GM23338 (cell line): ENCODE measurements around the gene CAMTA1. TPM values are rescaled to one million over a fixed set of nuclear protein-coding genes. Genes with fewer than 3 reads are reported as not detected.

Source experiments
- ATAC-seq: fragments of 200-7000 bp; cut with Tn5 transposase; 3 replicates; pipeline ENCODE4 v1.9.1; 2020
- DNase-seq: peaks from one replicate; pipeline ENCODE4 v3.0.0-alpha.2; 2015; ENCODE audit warnings: low spot score
- H2AFZ ChIP-seq: fragments of 200-600 bp; sonication (generic); 2 replicates; pipeline ENCODE4 v1.8.0; 2016; ENCODE audit warnings: antibody characterized with exemption, mild to moderate bottlenecking, moderate library complexity
- H3F3A ChIP-seq: fragments of 200-600 bp; sonication (generic); replicated peaks from 2 replicates; pipeline ENCODE4 v1.8.0; 2017; ENCODE audit warnings: antibody characterized with exemption, mixed run types, low read depth
- H3K27ac ChIP-seq: fragments of 200-600 bp; sonication (generic); 2 replicates; pipeline ENCODE4 v1.6.1; 2016; ENCODE audit warnings: low read depth
- H3K27me3 ChIP-seq: fragments of 200-600 bp; sonication (generic); 2 replicates; pipeline ENCODE4 v1.8.0; 2016; ENCODE audit warnings: mild to moderate bottlenecking, mixed run types, moderate library complexity; ENCODE audit not compliant: insufficient read depth
- H3K36me3 ChIP-seq: fragments of 200-600 bp; sonication (generic); 2 replicates; pipeline ENCODE4 v1.8.0; 2016; ENCODE audit warnings: mild to moderate bottlenecking; ENCODE audit not compliant: insufficient read depth
- H3K4me1 ChIP-seq: fragments of 200-600 bp; sonication (generic); 2 replicates; pipeline ENCODE4 v1.8.0; 2016; ENCODE audit warnings: mild to moderate bottlenecking, moderate library complexity; ENCODE audit not compliant: insufficient read depth
- H3K4me2 ChIP-seq: fragments of 200-600 bp; sonication (generic); 2 replicates; pipeline ENCODE4 v1.7.1; 2017; ENCODE audit warnings: mixed run types
- H3K4me3 ChIP-seq: fragments of 200-600 bp; sonication (generic); 2 replicates; pipeline ENCODE4 v1.6.1; 2016; ENCODE audit warnings: mixed run types
- H3K79me2 ChIP-seq: fragments of 200-600 bp; sonication (generic); replicated peaks from 2 replicates; pipeline ENCODE4 v1.8.0; 2017; ENCODE audit warnings: mild to moderate bottlenecking; ENCODE audit not compliant: insufficient read depth
- H3K9me2 ChIP-seq: fragments of 200-600 bp; sonication (generic); 2 replicates; pipeline ENCODE4 v1.8.0; 2017; ENCODE audit not compliant: insufficient read depth
- H4K20me1 ChIP-seq: fragments of 200-600 bp; sonication (generic); replicated peaks from 2 replicates; pipeline ENCODE4 v1.8.0; 2017; ENCODE audit warnings: mild to moderate bottlenecking; ENCODE audit not compliant: insufficient read depth
- H3K27ac Mint-ChIP-seq: 2 replicates; pipeline ENCODE4 v1.8.0; 2020; ENCODE audit warnings: inconsistent platforms, mild to moderate bottlenecking, moderate library complexity, mixed read lengths
- H3K27me3 Mint-ChIP-seq: 3 replicates; pipeline ENCODE4 v1.8.0; 2022; ENCODE audit warnings: low read depth, mild to moderate bottlenecking, moderate library complexity, mixed read lengths, inconsistent platforms; ENCODE audit not compliant: insufficient read depth, poor library complexity
- H3K36me3 Mint-ChIP-seq: 3 replicates; pipeline ENCODE4 v1.8.0; 2021; ENCODE audit warnings: low read depth, mild to moderate bottlenecking, inconsistent platforms, moderate library complexity, mixed read lengths
- H3K4me1 Mint-ChIP-seq: 3 replicates; pipeline ENCODE4 v1.8.0; 2020; ENCODE audit warnings: mild to moderate bottlenecking, inconsistent platforms, mixed read lengths
- H3K4me3 Mint-ChIP-seq: 3 replicates; pipeline ENCODE4 v1.8.0; 2021; ENCODE audit warnings: moderate library complexity, mild to moderate bottlenecking, inconsistent platforms, mixed read lengths
- H3K9me3 Mint-ChIP-seq: 3 replicates; pipeline ENCODE4 v1.8.0; 2020; ENCODE audit warnings: moderate library complexity, mild to moderate bottlenecking, inconsistent platforms, mixed read lengths
- JUNB ChIP-seq: IDR thresholded peaks from one replicate; pipeline ENCODE4 v1.6.1; 2016; ENCODE audit warnings: antibody characterized with exemption; ENCODE audit not compliant: unreplicated experiment
- POLR2AphosphoS5 ChIP-seq: IDR thresholded peaks from 2 replicates; pipeline ENCODE4 v1.6.1; 2016; ENCODE audit warnings: antibody characterized with exemption, low read depth
- STAT1 ChIP-seq: IDR thresholded peaks from one replicate; pipeline ENCODE4 v1.6.1; 2016; ENCODE audit warnings: antibody characterized with exemption; ENCODE audit not compliant: unreplicated experiment
- polyA plus RNA-seq: library from polyadenylated mRNA; unstranded; fragments of >200 nt; fragmentation: Nextera tagmentation; extraction: Ambion mirVana; gene quantifications from 2 replicates; pipeline ENCODE4 v1.2.1, GENCODE V29; 2016
- total RNA-seq: library from RNA; depleted of rRNA; stranded (reverse); fragments of >200 nt; shearing (Covaris generic); gene quantifications from 2 replicates; pipeline ENCODE4 v1.2.3, GENCODE V29; 2014
- TF ChIP-seq, protein P1 (sequence below): IDR thresholded peaks from one replicate; pipeline ENCODE4 v1.6.1; 2018; ENCODE audit warnings: antibody characterized with exemption; ENCODE audit not compliant: unreplicated experiment
- TF ChIP-seq, protein P2 (sequence below), 2 experiments: fragments of 200-600 bp in 1 of 2; sonication (generic) in 1 of 2; conservative IDR thresholded peaks; 2 replicates each; pipeline versions ENCODE4 v1.5.1 to v1.6.1; 2016 to 2017; ENCODE audit warnings: antibody characterized with exemption in 2 of 2, low read depth in 2 of 2, mild to moderate bottlenecking in 2 of 2, moderate library complexity in 1 of 2

Gene CAMTA1
- total and polyA plus RNA-seq, 2 experiments from 2014 or later = 115 to 519 TPM

DNA sequence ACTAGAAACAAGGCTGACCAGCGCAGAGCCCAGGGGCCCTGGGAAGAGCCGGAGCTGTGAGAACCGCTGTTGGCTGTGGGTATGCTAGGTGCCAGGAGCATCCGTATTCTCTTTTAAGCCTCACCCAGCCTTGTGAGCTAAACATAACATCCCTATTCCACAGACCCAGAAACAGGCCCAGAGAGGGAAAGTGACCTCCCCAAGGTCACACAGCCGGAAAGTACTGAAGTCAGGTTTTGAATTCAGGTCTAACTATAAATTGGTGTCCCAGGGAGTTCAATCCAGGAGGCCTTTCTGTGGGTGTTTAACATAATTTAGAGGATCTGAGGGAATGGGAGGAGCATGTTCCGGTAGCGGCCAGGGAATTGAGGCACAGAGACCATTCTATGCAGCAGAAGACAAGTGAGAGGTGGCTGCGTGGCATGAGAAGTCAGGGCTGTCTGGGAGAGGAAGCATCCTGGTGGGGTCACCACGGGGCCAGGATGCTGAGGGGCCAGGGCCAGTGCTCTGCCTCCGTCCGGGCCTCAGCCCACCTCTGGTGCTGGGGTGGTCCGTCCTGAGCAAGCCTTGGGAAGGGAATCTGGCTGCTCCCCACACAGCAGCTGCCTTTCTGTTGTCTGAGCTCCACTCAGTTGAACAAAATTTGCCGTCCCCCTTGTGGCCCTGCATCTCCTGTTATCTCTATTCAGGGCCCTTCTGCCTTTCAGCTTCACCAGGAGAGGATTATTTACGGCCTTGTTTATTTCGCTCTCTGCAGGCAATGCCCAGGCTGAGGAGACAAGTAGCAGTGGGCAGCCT is 647.0 kb downstream of the CAMTA1 start (continued):
- TF ChIP-seq, protein P1, sequence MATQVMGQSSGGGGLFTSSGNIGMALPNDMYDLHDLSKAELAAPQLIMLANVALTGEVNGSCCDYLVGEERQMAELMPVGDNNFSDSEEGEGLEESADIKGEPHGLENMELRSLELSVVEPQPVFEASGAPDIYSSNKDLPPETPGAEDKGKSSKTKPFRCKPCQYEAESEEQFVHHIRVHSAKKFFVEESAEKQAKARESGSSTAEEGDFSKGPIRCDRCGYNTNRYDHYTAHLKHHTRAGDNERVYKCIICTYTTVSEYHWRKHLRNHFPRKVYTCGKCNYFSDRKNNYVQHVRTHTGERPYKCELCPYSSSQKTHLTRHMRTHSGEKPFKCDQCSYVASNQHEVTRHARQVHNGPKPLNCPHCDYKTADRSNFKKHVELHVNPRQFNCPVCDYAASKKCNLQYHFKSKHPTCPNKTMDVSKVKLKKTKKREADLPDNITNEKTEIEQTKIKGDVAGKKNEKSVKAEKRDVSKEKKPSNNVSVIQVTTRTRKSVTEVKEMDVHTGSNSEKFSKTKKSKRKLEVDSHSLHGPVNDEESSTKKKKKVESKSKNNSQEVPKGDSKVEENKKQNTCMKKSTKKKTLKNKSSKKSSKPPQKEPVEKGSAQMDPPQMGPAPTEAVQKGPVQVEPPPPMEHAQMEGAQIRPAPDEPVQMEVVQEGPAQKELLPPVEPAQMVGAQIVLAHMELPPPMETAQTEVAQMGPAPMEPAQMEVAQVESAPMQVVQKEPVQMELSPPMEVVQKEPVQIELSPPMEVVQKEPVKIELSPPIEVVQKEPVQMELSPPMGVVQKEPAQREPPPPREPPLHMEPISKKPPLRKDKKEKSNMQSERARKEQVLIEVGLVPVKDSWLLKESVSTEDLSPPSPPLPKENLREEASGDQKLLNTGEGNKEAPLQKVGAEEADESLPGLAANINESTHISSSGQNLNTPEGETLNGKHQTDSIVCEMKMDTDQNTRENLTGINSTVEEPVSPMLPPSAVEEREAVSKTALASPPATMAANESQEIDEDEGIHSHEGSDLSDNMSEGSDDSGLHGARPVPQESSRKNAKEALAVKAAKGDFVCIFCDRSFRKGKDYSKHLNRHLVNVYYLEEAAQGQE = no peak
- TF ChIP-seq STAT1 = no peak
- TF ChIP-seq JUNB = no peak

DNA sequence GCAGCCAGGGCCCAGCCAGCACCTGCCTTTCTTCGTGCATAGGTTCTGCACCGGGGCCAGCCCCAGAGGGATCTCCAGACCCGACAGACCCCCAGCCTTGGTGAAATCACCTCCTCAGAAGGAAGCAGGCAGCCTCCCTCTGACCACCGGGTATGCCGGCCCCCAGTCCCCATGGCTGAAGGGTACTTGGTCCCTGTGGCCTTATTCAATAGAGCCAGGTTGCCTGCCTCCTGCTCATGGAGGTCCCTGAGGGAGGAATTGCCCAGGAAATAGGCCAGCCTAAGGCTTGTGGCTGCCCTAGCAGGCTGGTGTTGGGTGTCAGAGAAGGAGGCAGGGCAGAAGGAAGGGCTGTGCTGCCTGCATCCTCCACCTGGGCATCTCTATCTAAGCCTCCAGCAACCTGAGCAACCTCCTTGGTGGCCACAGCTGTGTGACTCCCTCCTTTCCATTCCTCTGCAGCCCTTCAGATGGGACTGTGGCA is 647.7 kb downstream of the CAMTA1 start:
- TF ChIP-seq POLR2AphosphoS5 = no peak
- TF ChIP-seq, protein P2, sequence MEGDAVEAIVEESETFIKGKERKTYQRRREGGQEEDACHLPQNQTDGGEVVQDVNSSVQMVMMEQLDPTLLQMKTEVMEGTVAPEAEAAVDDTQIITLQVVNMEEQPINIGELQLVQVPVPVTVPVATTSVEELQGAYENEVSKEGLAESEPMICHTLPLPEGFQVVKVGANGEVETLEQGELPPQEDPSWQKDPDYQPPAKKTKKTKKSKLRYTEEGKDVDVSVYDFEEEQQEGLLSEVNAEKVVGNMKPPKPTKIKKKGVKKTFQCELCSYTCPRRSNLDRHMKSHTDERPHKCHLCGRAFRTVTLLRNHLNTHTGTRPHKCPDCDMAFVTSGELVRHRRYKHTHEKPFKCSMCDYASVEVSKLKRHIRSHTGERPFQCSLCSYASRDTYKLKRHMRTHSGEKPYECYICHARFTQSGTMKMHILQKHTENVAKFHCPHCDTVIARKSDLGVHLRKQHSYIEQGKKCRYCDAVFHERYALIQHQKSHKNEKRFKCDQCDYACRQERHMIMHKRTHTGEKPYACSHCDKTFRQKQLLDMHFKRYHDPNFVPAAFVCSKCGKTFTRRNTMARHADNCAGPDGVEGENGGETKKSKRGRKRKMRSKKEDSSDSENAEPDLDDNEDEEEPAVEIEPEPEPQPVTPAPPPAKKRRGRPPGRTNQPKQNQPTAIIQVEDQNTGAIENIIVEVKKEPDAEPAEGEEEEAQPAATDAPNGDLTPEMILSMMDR (conservative IDR thresholded peaks at IDR 0.05; ENCODE audit: low read depth in 2 of 2) = no peak
- TF ChIP-seq, protein P1 = no peak

More for the DNA sequence above, 647.7 kb downstream of the CAMTA1 start:
- ATAC-seq (no peak), DNase-seq (no peak)
- Histone ChIP-seq H3K4me1 (no peaks in the 10 kb centered on the region), H3K36me3 (no peaks in the 10 kb centered on the region), H4K20me1 (no peaks in the 10 kb centered on the region), H3K9me2 (no peaks in the 10 kb centered on the region), H3K4me3 (no peak overlapping the region), H3K79me2 (no peaks in the 10 kb centered on the region), H2AFZ (no peak overlapping the region), H3K27me3 (no peaks in the 10 kb centered on the region), H3K27ac (no peak overlapping the region), H3K4me2 (no peak overlapping the region), H3F3A (no peaks in the 10 kb centered on the region)
- Mint-ChIP-seq H3K4me3 (no peak overlapping the region), H3K4me1 (no peaks in the 10 kb centered on the region), H3K27me3 (no peaks in the 10 kb centered on the region), H3K27ac (no peak overlapping the region), H3K36me3 (no peaks in the 10 kb centered on the region; the same call in 1 of the 3 replicates), H3K9me3 (peaks cover 7% of the 10 kb centered on the region; the same call in 2 of the 3 replicates)
